GM03348 (cell line): ENCODE measurements around the gene TSSK1B.
"Not testable (repeated sequence)": the region's sequence is repeated elsewhere in the genome, so short reads cannot be mapped to it uniquely, and the experiment has no call there.

Experiments
- DNase-seq: peaks from one replicate; pipeline ENCODE4 v3.0.0; 2012; ENCODE audit warnings: low spot score

Gene TSSK1B

GRCh38 chr5:113434889-113435288, at the start of gene TSSK1B:
Gene TSSK1B (minus strand): TSS chr5:113434989. CDS start chr5:113434839, 150 bp downstream.
- DNase-seq = no peak

GRCh38 chr5:113480243-113480642, 45.5 kb upstream of the TSSK1B start:
- no peak for DNase-seq

- no peak for DNase-seq
Observed at GRCh38 chr5:113478691-113479090, 43.9 kb upstream of the TSSK1B start.

- DNase-seq = no peak
Observed at GRCh38 chr5:113474100-113474728, 39.4 kb upstream of the TSSK1B start.

- DNase-seq = no peak
Observed at GRCh38 chr5:113463032-113463431, 28.2 kb upstream of the TSSK1B start.

GRCh38 chr5:113457106-113457505, 22.3 kb upstream of the TSSK1B start:
- DNase-seq = not testable (repeated sequence)

- DNase-seq = no peak
Observed at GRCh38 chr5:113452941-113453340, 18.2 kb upstream of the TSSK1B start.

GRCh38 chr5:113451797-113452196, 17.0 kb upstream of the TSSK1B start:
- DNase-seq = no peak

GRCh38 chr5:113450929-113451328, 16.1 kb upstream of the TSSK1B start:
- no peak for DNase-seq

- no peak for DNase-seq
Observed at GRCh38 chr5:113450462-113450861, 15.7 kb upstream of the TSSK1B start.

- no peak for DNase-seq
Observed at GRCh38 chr5:113448252-113448651, 13.5 kb upstream of the TSSK1B start.

- no peak for DNase-seq
Observed at GRCh38 chr5:113447498-113448050, 12.8 kb upstream of the TSSK1B start.

GRCh38 chr5:113446358-113446927, 11.7 kb upstream of the TSSK1B start:
- DNase-seq = no peak

- DNase-seq = no peak
Observed at GRCh38 chr5:113437111-113437510, 2.3 kb upstream of the TSSK1B start.

GRCh38 chr5:113435575-113435974, 786 bp upstream of the TSSK1B start:
- no peak for DNase-seq

GRCh38 chr5:113433862-113434612, 752 bp downstream of the TSSK1B start:
- no peak for DNase-seq

GRCh38 chr5:113433071-113433470, 1.7 kb downstream of the TSSK1B start:
- no peak for DNase-seq

- DNase-seq = no peak
Observed at GRCh38 chr5:113427871-113428574, 6.8 kb downstream of the TSSK1B start.

GRCh38 chr5:113425909-113426308, 8.9 kb downstream of the TSSK1B start:
- DNase-seq = no peak

- no peak for DNase-seq
Observed at GRCh38 chr5:113421693-113422092, 13.1 kb downstream of the TSSK1B start.

- DNase-seq = no peak
Observed at GRCh38 chr5:113405530-113405929, 29.3 kb downstream of the TSSK1B start.

GRCh38 chr5:113404269-113404668, 30.5 kb downstream of the TSSK1B start:
- DNase-seq = no peak
